ENCODE measurements around the gene GTF2E1.
"Not testable (repeated sequence)": the region's sequence is repeated elsewhere in the genome, so short reads cannot be mapped to it uniquely, and the experiment has no call there.

DNA sequence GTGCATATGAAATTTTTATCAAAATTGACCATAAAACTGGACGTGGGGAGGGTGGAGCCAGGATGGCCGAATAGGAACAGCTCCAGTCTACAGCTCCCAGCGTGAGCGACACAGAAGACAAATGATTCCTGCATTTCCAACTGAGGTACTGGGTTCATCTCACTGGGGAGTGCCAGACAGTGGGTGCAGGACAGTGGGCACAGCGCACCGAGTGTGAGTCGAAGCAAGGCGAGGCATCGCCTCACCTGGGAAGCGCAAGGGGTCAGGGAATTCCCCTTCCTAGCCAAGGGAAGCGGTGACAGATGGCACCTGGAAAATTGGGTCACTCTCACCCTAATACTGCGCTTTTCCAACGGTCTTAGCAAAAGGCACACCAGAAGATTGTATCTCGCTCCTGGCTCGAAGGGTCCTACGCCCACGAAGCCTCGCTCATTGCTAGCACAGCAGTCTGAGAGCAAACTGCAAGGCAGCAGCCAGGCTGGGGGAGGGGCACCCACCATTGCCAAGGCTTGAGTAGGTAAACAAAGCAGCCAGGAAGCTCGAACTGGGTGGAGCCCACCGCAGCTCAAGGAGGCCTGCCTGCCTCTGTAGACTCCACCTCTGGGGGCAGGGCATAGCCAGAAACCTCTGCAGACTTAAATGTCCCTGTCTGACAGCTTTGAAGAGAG, 23.2 kb upstream of the GTF2E1 start:
- TF ChIP-seq, protein P1, sequence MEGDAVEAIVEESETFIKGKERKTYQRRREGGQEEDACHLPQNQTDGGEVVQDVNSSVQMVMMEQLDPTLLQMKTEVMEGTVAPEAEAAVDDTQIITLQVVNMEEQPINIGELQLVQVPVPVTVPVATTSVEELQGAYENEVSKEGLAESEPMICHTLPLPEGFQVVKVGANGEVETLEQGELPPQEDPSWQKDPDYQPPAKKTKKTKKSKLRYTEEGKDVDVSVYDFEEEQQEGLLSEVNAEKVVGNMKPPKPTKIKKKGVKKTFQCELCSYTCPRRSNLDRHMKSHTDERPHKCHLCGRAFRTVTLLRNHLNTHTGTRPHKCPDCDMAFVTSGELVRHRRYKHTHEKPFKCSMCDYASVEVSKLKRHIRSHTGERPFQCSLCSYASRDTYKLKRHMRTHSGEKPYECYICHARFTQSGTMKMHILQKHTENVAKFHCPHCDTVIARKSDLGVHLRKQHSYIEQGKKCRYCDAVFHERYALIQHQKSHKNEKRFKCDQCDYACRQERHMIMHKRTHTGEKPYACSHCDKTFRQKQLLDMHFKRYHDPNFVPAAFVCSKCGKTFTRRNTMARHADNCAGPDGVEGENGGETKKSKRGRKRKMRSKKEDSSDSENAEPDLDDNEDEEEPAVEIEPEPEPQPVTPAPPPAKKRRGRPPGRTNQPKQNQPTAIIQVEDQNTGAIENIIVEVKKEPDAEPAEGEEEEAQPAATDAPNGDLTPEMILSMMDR (conservative IDR thresholded peaks at IDR 0.05; ENCODE audit: low read depth, low read length): not testable (repeated sequence)
- TF ChIP-seq USF2 (IDR thresholded peaks at IDR 0.05; ENCODE audit: low read depth, low read length); SMC3 (IDR thresholded peaks at IDR 0.05; ENCODE audit: low read depth, low read length); ELK1 (IDR thresholded peaks at IDR 0.05; ENCODE audit: borderline replicate concordance, low read depth, low read length); FOS (IDR thresholded peaks at IDR 0.05; ENCODE audit: low read depth, low read length): not testable (repeated sequence)

All from IMR-90 (cell line).